ENCODE data around the gene RNF222.

DNA sequence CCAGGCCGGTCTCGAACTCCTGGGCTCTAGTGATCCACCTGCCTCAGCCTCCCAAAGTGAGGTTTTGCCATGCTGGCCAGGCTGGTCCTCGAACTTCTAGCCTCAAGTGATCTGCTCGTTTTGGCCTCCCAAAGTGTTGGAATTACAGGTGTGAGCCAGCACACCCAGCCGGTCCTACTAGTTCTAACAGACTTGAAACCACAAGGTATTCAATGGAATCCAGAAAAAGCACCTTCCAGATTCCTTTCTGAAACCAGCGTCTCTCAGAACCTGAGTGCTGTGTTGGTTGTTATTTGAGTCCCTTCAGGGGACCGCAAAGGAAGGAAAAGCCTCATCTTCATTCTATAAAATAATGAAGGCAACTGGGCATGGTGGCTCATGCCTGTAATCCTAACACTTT lies 25.2 kb downstream of the RNF222 start:
- TF ChIP-seq POLR2A (IDR thresholded peaks at IDR 0.05; ENCODE audit: low read depth, low read length) (no peak), FOS (IDR thresholded peaks at IDR 0.05; ENCODE audit: low read depth, low read length) (no peak), CTCF (conservative IDR thresholded peaks at IDR 0.05; ENCODE audit: low read depth, low read length) (no peak), MAFK (IDR thresholded peaks at IDR 0.05; ENCODE audit: low read depth, low read length) (no peak), CEBPB (IDR thresholded peaks at IDR 0.05; ENCODE audit: low read depth, low read length) (no peak), MXI1 (IDR thresholded peaks at IDR 0.05; ENCODE audit: borderline replicate concordance, low read depth, low read length) (no peak), MAZ (IDR thresholded peaks at IDR 0.05; ENCODE audit: borderline replicate concordance, low read depth, low read length) (no peak)
- TF ChIP-seq, protein P1, sequence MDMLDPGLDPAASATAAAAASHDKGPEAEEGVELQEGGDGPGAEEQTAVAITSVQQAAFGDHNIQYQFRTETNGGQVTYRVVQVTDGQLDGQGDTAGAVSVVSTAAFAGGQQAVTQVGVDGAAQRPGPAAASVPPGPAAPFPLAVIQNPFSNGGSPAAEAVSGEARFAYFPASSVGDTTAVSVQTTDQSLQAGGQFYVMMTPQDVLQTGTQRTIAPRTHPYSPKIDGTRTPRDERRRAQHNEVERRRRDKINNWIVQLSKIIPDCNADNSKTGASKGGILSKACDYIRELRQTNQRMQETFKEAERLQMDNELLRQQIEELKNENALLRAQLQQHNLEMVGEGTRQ (IDR thresholded peaks at IDR 0.05; ENCODE audit: low read depth, low read length): no peak

Data from IMR-90 (cell line).